HG02870 (cell line): ENCODE data around the gene MAP3K5.
"Not testable (repeated sequence)": the region's sequence is repeated elsewhere in the genome, so short reads cannot be mapped to it uniquely, and the experiment has no call there.

Experiments used
- ATAC-seq: cut with Tn5 transposase; IDR thresholded peaks from one replicate; pipeline ENCODE4 v1.9.1; 2021; ENCODE audit warnings: mild to moderate bottlenecking, moderate library complexity; ENCODE audit not compliant: unreplicated experiment

MAP3K5 gene

DNA sequence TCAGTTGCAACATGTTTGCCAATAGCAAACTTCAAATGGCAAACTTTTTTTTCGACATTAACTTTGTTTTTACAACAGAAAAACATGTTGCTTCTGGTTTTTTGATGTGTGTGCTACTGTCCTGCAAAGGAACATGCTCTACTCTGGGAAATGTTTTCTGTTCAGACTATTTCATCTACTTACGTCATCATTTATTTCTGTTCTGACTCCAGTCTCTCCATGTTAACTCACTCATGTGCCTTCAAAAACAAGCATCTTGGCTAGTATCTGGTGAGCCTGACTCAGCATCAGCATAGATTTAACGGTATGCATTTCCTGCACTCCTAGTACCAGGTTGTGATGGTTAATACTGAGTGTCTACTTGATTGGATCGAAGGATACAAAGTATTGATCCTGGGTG, 206.0 kb downstream of the MAP3K5 start:
- ATAC-seq: no peak

DNA sequence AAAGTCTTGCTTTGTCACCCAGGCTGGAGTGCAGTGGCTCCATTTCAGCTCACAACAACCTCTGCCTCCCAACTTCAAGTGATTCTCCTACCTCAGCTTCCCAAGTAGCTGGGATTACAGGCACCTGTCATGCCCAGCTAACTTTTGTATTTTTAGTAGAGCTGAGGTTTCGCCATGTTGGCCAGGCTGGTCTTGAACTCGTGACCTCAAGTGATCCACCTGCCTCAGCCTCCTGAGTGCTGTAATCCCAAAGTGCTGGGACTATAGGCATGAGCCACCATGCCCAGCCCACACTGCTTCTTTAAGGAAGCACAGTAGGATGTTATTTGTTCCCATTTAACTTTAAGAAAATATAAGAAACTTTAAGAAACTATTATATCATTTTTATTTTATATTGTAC, 206.8 kb downstream of the MAP3K5 start:
- not testable (repeated sequence) for ATAC-seq

DNA sequence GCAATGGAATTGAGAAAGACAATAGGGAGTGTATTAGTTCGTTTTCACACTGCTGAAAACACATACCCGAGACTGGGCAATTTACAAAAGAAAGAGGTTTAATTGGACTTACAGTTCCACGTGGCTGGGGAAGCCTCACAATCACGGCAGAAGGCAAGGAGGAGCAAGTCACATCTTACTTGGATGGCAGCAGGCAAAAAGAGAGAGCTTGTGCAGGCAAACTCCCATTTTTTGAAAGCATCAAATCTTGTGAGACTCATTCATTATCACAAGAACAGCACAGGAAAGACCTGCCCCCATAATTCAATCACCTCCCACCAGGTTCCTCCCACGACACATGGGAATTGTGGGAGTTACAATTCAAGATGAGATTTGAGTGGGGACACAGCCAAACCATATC, 208.0 kb downstream of the MAP3K5 start:
- ATAC-seq: not testable (repeated sequence)

DNA sequence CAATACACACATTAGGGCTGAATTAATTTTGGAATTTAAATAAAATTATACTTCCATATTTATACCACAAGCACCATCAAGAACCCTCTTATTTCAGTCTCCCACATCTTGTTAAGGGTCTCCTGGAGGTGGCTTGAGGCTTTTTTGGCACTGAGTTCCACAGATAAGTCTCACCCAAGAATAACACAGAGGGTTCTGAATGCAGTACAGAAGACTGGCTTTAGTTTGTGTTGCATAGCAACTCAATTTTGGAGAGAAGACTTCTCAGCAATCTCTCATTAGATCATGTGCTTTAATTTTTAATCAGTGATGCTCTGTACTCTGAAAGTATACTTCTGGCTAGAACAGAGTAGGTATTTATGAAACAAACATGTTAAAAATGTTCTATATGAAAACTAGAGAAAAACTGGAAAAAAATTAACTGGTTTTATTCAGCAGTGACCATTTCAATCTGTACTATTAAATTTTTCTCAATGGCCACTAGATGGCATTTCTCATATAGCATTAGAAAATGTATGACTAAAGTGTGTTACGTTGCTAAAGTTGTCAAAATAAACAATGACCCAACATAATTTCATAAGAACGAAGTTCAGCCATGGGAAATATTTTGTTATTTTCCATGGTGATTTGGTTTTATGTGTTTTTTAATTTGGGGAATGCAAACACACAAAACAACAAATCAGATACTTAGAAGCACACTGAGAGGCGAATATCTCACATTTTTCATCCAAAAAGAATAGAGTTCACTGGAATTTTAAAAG, 209.4 kb downstream of the MAP3K5 start:
- no peak for ATAC-seq

DNA sequence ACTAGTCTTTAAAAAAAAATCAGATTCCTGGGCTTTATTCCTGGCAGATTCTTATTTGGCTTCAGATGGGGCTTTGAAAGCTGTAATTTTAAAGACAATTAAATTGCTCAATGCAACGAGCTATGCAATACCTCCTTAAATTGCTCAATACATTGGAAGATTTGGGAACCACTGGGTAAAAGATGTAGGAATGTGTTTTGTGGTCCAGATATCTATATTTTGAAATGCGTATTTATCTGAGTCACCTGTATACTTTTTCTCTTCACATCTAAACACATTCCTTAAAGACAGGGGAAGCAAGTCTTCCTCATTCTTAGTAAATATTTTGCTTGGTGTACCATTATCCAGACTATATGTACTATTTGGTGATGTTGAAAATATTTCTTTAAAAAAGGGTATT, 212.5 kb downstream of the MAP3K5 start:
- ATAC-seq: no peak

DNA sequence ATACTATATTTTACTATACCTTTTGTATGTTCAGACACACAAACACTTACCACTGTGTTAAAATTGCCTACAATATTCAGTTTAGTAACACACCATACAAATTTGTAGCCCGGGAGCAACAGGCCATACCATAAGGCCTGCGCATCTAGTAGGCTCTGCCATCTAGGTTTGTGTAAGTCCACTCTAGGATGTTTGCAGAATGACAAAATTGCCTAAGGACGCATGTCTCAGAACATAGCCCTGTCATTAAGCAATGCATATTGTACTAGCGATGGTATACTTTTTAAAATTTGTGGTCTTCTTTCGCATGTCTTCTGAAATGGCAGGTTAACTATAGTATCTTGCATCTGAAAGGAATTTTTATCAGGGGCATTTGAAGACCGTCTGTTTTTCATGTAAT, 215.5 kb downstream of the MAP3K5 start:
- ATAC-seq: no peak

DNA sequence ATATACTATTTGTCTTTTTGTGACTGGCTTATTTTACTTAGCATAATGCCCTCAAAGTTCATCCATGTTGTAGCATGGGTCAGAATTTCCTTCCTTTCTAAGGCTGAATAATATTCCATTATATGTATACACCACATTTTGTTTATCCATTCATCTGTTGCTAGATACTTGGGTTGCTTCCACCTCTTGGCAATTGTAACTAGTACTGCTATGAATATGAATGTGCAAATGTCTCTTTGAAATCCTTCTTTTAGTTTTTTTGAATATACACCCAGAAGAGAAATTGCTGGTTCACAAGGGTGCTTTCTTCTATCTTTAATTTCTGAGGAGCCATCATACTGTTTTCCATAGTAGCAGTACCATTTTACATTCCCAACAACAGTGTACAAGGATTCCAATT, 220.8 kb downstream of the MAP3K5 start:
- ATAC-seq: no peak

DNA sequence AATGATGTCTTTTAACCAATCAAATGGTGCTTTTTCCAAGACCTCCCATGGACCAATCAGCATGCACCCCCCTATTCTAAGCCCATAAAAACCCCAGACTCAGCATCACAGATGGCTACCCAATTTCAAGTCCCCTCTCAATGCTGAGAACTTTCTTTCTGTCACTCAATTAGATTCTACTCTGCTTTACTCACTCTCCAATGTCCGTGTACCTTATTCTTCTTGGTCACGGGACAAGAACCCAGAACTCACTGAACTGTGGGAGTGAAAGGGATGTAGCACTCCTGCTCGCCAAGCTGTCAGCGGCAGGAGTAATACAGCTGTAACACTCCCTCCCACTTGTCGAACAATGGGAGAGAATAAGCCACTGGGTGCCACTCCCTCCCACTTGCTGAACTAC, 221.2 kb downstream of the MAP3K5 start:
- no peak for ATAC-seq

DNA sequence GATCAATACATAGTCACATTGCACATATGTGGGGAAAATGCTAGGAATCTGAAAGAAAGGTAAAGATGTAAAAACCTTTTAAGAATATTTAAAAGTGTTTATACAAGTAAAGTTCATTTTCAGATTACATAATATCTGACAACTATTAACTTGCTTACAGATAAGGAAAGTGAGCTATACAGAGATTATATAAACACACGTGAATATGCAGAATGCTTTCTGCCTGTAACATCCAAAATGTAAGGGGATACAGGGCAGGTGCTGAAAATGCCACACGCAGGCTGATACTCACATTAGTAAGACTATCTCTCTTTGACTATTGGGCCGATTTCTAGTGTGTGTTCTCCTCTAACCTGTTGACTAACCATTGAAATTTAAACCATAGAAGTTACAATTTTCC, 224.1 kb downstream of the MAP3K5 start:
- ATAC-seq: no peak

DNA sequence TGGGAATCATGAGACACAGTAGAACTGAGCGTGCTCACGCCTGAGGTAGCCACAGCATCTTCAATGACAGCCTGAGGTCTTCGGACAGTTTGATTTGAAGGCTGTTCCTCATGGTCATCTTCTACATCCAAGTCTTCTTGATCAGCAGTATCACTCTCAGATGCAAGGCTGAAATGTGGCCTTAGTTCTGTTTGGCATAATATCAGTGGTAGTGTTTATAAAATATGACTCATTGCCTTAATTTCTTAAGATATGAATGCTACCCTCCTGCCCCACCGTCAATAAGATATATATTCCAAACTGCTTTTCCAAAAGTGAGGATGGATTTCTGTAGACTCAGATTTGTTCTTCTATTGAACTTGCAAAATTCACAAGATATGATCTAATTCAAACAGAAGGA, 224.6 kb downstream of the MAP3K5 start:
- no peak for ATAC-seq

DNA sequence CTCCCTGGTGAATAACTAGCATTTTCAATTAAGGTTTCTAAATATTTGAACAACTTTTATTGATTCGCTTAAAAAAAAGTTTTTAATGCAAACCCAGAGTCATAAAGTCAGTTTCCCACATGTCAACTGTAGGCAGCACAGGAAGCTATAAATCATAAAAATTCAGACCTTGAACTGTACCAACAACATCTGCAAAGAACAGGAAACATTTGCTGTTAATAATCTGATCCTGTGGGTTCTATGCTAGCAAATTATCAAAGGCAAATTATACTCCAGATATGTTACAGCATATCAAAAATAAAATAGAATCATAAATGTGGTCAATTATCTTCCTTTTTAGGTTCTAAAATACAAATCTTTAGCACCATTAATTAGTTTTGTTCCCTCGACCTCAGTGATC, 225.4 kb downstream of the MAP3K5 start:
- ATAC-seq: no peak

DNA sequence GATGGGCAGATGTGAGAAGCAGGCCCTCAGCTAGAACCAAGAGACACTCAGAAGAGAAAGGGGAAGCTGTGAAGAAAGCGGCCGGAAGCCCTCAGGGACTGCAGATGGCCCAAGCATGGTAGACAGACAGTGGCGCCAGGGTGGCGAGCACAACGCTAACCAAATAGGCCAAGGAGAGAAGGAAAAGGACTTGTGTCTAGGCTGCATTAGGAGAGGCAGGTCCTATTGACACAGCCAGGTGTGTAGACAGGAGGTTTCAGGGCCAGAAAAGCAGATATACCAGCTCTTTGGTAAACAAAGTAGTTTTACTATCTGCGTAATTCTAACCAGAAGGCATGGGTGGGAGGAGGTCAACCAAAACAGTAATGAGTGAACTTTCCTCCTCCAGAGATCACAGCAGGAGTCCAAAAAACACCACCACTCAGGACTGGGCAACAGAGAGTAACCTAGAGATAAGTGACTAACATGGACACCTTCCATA, 226.2 kb downstream of the MAP3K5 start:
- ATAC-seq: no peak

DNA sequence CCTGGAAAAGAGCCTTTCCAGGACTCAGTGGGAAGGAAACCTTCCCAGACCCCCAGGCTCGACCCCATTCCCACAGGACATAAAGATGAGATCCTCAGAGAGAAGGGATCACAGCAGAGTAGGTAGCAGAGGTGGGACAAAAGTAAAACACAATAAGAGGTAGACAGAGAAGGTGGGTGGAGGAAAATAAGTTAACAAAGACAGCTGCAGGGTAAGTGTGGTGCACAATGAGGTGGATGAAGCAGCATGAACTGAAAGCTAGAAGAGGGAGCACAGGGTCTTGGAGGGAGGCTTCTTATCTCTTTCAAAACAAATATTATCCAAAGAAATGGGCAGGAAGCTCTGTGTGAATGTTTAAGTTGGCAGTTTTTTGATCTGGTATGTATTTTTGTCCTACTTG, 228.1 kb downstream of the MAP3K5 start:
- no peak for ATAC-seq

DNA sequence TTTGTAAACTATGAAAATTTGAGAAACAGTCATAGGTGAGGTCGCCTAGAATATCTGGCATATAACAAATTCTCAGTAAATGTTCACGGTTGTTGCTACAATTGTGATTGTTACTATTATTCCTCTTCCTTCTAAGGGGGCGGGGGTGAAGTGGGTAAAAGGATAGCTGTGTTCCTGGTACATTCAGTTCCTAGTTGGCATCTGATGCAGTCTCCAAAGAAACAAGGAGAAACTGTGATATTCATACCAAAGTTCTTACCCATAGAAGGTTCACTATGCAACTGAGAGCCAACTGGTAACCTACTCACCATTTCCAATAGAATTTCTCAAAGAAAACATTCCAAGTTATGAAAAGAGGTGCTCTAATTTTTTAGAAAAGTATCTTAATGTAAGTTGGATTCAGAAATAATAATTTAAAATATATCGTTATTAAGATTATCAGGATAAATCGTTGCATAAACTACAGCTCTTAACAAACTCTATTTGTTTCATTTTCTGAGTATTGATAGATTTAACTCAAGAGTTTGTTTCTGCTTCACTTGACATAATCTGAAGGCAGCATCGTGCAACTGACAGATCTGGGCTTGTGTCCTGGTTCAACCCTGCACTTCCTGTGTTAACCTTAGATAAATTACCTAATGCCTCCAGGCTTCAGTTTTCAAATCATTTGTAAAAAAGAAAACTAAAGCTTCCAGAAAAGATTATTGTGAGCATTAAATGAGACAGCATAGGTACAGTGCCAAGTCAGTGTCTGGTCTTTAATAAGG, 228.7 kb downstream of the MAP3K5 start:
- no peak for ATAC-seq

DNA sequence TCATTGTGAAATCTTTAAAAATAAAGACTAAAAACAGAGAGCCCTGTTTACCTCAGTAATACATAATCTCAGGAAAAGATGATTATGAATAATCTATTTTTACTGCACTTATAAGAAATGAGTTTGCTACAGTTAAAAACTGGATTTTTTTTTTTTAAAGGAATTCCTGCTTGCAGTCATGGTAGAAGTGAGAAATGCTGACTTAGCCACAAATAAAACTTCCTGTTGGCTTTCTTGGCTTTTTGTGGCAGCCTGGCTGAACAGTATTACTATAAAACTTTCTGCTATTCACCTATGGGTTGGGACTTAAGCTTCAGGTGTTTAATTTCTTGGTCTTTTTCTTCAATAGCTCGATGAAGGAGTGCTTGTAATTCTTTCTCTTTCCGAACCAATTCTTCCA, 230.1 kb downstream of the MAP3K5 start:
- no peak for ATAC-seq

DNA sequence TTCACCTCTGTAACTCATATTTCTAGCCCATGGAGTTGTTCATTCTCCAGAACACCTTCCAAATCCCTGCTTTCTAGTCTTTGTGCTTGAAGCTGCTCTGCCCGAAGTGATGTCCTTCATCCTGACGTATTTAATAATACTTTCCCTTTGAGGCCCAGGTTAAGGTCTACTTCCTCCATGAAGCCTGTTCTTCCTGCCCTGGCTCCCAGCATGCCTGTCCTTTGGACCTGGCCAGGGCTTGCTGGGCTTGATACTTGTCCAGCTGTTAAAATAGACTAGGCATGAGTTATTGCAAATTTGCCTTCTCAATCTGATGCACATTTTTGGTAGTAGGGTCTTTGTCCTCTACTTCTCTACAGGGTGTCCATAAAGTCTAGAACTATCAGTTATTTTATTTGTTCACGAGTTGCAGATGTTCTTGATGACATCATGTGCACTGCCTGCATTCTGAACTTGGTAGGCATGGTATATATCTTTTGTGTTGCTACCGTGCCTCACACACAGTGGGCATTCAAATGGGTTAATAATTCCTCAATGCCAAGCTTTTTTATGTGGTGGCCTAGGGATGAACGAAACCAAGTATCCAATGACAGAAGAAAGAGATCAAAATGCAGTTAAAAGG, 239.0 kb downstream of the MAP3K5 start:
- no peak for ATAC-seq

DNA sequence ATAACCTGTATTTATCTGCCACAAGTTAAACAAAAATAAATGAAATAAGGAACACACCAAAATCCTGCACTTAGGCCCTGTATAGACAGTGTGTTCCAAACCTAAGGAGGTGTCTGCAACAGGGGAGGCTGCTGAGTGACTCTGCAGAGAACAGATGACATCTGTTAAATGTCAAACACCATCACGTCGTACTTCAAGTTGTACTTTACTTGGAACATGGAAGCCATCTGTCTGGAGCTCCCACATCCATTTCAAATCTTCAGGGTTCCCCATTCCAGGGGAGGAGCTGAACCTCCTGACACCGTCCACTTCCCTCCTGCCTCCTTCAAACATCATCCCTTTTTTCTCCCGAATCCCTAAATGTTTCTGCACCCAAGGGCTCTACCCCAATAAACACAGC, 240.2 kb downstream of the MAP3K5 start:
- ATAC-seq: no peak

DNA sequence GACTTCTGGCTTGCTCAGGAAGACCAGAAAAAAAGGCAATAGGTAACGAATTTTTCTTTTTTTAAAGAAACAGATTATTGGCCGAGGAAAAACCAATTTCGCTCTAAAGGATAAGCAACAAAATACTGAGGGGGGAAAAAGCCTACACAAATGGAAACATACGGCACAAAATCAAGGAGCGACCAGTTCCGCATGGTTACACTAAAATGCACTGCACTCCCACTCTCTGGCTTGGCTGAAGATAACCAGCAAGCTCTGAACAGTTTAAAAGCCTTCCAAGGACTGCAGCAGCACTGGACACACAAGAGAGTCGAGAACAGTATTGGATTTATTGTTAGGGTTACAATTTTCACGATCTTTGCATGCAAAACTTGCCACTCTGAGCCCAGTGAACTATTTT, 241.2 kb downstream of the MAP3K5 start:
- ATAC-seq: no peak

DNA sequence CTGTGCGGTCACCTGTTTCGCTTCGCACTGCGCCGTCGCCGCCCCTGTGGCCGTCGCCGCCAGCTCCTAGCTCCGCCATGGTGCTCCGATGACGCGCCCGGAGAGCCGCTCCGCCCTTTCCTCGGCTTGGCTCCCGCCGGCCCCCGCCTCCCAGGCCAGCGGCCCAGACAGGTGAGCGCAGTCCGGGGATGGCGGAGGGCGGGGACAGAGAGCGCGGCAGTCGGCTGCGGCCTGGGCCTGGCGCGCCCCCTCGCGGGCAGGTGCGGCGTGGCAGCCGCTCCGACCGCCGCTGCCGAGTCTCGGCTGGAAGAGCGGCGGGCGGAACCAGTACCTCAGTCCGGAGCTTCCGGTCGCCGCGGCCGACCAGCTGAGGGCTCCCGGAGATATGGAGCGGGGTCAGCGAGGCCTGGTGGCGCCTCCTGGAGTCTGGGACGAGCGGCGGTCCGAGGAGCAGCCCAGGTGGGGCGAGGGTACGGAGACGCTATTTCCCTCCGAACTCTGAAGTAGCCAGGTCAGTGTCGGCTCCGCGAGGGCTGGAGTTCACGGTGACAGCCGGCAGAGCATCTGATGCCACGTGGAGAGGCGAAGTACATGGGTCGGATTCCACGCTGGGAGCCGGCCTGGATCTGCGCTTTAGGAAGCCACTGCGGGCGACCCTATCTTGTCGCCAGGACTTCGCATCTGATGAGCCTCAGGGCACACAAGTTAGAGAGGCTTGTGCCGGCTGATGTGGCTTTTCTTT, 241.8 kb downstream of the MAP3K5 start, which contains the start of gene MAP7:
TSS of gene MAP7 (minus strand) at position 93 of the 742 bp plus-strand sequence. CDS start at position 79, 14 bp downstream.
- ATAC-seq: peak; percentile 81

DNA sequence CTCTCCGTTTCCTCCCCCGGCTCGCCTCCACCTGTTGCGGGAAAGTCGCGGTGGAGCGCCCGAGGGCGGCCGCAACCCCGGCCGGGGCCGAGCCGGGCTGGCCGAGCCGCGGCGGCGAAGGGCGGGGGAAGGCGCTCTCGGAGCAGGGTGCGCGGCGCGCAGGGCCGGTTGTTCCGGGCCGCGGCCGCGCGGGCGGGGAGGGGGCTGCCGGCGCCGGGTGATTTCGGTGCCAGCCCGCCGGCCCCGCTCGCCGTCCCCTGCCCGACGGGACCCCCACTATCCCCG, 242.3 kb downstream of the MAP3K5 start:
- peak; percentile 47 for ATAC-seq

DNA sequence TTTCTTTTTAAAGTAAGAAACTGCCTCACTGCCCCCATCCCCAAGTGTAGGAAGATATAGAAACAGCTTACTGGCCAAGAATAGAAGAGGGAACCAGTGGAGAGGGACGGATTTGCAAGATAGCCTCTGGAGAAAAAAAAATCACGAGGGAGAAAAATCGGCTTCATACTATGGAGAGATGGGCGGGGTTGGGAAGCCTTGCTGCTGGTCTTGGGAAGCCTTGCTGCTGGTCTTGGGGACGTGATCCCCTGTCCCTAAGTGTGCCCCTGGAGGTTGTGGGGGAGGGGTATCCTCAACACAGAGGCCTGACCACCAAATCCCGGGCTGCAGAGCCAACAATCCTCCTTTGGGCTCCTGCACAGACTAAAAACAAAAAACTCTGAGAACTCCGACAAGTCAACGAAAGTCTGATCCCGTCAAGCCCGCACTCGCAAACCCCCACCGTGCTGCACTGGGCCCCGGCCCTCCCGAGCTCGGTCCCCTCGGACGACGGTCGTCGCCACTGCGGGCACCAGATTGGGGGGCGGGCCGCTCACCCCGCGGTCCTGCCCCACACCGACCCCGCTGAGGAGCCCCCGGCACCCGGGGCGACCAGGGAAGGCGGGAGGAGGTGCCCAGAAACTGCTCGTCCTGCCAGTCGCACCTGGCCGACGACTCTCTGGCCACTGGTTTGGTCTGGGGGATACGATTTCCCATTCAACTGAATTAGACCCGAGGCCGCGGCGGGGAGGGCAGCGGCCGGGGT, 242.8 kb downstream of the MAP3K5 start:
- no peak for ATAC-seq
